IPS-18c (cell line): Measurements from ENCODE around the gene SLC39A9.
A peak's percentile ranks its signal among the peaks of the same experiment; 100 is the strongest.

ENCODE experiments used
- H3K4me3 ChIP-seq: 2 replicates; pipeline ENCODE4 v1.7.0; 2013; ENCODE audit warnings: low read depth, mild to moderate bottlenecking, low read length, moderate library complexity; ENCODE audit not compliant: insufficient read depth
- H3K9me3 ChIP-seq: one replicate; pipeline ENCODE4 v1.6.1; 2013; ENCODE audit warnings: mild to moderate bottlenecking, low read length, moderate library complexity; ENCODE audit not compliant: control insufficient read depth, insufficient read depth

The SLC39A9 gene, protein sequence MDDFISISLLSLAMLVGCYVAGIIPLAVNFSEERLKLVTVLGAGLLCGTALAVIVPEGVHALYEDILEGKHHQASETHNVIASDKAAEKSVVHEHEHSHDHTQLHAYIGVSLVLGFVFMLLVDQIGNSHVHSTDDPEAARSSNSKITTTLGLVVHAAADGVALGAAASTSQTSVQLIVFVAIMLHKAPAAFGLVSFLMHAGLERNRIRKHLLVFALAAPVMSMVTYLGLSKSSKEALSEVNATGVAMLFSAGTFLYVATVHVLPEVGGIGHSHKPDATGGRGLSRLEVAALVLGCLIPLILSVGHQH

DNA sequence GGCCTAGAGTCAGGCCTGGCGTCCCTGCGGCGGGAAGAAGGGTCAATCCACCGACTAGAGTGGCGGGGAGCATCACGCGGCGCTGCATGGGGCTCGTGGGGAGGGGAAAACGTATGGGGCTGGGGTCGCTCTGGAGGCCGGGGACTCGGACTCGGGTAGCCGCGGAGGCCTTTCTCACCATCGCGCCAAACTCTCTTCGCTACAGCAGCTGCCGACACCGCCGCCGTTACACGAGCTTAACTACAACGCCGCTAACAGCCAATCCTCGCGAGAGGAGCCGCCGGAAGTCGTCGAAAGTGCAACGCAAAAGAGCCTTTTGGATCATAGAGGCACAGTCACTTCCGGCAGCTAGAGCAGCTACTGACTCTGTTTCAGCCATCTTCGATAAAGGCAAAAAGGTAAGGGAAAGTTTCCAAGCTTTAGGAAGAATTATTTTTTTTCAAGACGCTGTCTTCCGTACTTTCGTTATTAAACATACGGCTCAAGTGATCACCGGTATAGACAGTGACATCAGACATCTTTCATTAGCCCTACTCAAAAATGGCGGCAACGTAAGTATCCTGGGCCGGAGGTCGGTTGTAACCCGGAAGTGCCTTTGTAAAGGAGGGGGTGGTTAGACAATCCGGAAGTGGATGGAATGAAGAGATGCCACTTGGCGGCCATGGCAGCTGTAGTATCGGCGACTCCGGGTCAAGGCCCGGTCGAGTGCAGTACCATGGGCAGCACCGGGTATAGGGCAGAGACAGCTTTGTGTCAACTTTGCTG, at the start of gene SLC39A9, which contains the start of gene ERH:
SLC39A9 (plus strand) TSS at position 640 of the 765 bp plus-strand sequence. CDS start 678 bp downstream, outside the sequence.
ERH (minus strand) TSS at position 247 of the 765 bp plus-strand sequence; CDS start at position 181, 66 bp downstream.
- no peaks in the 10 kb centered on the region for H3K9me3 ChIP-seq
- peak within 1 kb of the TSS; percentile 76 for H3K4me3 ChIP-seq

GRCh38 chr14:69349091-69349777, 49.3 kb upstream of the SLC39A9 start:
- Histone ChIP-seq H3K9me3 (no peaks in the 10 kb centered on the region), H3K4me3 (no peak overlapping the region)

GRCh38 chr14:69350892-69351291, 47.6 kb upstream of the SLC39A9 start:
- Histone ChIP-seq H3K4me3 (no peak overlapping the region), H3K9me3 (no peaks in the 10 kb centered on the region)

- no peaks in the 10 kb centered on the region for H3K9me3 ChIP-seq
- no peak overlapping the region for H3K4me3 ChIP-seq
Measured at GRCh38 chr14:69351385-69351784, 47.1 kb upstream of the SLC39A9 start.

- no peak overlapping the region for H3K4me3 ChIP-seq
- H3K9me3 ChIP-seq, result no peaks in the 10 kb centered on the region
Measured at GRCh38 chr14:69351911-69352310, 46.6 kb upstream of the SLC39A9 start.

DNA sequence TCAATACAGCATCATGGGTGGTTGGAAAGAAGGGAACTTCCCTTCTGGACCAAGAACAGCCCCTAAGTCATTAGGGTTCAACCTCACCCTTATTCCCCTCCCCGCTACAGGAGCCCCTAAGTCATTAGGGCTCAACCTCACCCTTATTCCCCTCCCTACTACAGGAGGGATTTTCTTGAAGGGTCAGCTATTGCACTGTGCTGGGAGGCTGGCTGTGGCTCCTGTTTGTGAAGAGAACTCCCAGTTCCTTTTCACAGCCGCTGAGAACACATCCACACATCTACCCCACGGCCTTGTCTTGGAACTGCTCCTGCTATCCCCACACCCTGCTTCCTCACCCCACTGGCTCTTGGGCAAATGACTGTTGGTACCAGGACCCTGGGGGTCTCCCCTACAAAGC, 45.3 kb upstream of the SLC39A9 start:
- no peaks in the 10 kb centered on the region for H3K9me3 ChIP-seq

DNA sequence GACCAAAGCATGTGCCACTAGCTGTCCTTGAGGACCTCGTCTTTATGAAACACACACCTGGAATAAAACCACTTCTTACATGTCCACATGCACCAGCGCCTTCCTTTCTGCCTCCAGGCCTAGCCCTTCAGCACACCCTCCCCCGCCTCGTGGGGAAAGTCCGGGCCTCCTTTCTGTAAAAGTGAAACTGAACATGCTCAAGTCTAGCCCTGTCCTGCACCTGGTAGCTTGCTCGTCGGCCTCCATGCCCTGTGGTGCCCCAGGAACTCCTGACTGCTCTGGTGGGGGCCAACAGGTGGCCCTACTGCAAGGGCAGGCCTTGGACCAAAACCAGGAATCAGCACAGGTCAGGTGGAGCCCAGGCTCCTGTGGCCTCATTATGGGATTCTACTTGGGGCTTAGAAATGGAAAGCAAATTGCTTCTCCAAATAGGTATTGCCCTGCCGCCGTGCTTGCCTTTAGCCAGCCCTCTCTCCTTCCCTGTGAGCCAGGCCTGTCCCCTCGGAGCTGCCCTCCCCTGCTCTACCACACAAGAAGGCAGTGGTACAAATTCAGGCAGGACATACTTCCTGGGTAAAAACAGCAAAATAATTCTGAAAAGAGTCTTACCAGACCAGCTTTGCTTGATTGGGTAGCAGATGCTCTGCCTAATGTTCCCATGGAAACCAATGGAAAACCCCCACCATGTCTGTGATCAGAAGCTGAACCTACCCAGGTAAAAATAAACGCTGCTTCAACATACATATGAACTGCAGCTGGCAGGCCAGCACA, 43.9 kb upstream of the SLC39A9 start:
- H3K4me3 ChIP-seq, result no peak overlapping the region

More for the DNA sequence above, 45.3 kb upstream of the SLC39A9 start:
- no peak overlapping the region for H3K4me3 ChIP-seq

GRCh38 chr14:69355154-69355597, 43.3 kb upstream of the SLC39A9 start:
- Histone ChIP-seq H3K9me3 (no peaks in the 10 kb centered on the region), H3K4me3 (no peak overlapping the region)

More for the DNA sequence above, 43.9 kb upstream of the SLC39A9 start:
- H3K9me3 ChIP-seq, result no peaks in the 10 kb centered on the region

DNA sequence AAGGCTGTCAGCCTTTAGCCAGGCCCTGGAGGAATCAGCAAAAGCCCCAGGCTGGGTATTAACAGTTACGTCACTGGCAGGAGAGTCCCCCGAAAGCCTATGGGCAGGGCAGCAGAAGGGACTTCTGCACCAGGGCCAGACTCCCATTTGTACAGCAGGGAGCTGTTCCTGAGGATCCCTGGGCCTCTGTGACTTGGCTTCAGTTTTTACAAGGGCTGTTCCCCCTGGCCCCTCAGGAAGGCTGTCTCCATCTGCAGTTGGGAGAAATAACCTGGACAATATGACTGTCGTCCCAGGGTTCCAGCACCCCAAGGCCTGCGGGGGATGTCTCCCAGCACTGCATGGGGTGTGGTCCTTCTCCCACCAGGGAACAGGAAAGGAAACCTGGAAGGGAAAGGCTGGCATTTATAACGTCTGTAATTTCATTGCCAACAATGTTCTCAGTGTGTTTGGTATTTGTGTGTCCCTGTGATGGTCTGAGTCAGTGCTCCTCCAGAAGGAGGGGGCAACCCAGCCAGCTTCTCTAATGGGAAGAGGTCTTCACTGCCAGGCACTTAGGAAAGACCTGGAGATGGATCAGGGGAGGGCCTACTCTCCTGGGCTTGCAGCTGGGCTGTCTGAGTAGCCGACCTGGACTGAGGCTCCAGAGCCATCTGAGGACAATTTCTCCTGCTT, 42.7 kb upstream of the SLC39A9 start:
- no peak overlapping the region for H3K4me3 ChIP-seq
- no peaks in the 10 kb centered on the region for H3K9me3 ChIP-seq

DNA sequence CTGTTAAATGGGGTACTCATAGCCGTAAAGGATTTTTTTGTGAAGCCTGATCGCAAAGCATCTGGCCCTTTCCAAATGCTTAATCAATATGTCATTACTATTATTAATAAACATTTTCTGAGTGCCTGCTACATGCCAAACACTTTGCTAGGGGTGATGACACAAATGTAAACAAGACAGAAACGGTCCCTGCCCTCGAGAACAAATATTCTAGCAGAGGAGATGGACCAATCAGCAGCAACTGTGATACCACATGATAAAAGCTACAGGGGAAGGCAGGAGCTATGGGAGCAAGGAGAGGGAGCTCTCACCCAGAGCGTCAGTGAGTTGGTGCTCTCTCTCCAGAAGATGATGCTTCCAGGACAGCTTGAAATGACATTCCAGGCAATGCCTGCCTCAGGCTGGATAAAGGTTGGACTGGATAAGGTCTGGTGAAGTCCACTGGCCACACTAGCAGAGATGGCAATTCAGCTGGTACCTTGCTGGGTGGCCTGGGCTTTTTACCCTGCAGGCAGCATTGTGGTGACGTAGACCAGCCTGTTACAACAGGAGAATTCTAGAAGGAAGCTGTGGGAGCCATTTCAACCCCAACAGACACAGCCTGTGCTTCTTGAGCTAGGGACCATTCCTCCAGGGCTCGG, 41.5 kb upstream of the SLC39A9 start:
- H3K9me3 ChIP-seq, result no peaks in the 10 kb centered on the region
- no peak overlapping the region for H3K4me3 ChIP-seq

DNA sequence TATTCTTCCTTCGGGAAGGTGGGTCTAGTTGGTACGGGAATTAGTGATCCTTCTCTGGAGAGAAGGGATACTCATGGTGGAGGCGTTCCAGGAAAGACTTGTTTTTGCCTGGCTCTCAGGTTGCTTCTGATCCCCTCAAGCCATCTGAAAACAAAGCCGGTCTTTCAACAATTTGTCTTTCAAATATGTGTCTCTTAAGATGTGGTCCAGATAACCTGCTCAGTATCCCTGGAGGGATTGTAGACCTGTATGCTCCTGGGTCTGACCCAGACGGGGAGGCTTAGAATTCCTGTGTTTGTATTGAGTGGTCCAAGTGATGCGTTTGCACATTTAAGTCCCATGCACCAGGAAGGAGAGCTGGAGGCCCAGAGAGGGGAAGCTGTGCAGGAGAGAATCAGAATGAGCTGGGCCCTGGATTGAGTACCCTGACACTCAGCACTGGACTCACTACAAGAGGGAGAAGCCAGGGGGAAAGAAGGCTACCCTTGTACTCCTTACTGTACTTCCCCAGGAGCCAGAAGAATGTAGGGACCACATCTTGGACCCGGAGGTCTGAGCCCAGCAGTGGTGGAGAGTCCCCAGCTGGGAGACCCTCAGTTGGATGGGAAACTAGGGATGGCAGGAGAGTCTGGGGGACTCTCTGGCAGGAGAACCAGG, 40.8 kb upstream of the SLC39A9 start:
- H3K9me3 ChIP-seq, result no peaks in the 10 kb centered on the region
- H3K4me3 ChIP-seq, result no peak overlapping the region

DNA sequence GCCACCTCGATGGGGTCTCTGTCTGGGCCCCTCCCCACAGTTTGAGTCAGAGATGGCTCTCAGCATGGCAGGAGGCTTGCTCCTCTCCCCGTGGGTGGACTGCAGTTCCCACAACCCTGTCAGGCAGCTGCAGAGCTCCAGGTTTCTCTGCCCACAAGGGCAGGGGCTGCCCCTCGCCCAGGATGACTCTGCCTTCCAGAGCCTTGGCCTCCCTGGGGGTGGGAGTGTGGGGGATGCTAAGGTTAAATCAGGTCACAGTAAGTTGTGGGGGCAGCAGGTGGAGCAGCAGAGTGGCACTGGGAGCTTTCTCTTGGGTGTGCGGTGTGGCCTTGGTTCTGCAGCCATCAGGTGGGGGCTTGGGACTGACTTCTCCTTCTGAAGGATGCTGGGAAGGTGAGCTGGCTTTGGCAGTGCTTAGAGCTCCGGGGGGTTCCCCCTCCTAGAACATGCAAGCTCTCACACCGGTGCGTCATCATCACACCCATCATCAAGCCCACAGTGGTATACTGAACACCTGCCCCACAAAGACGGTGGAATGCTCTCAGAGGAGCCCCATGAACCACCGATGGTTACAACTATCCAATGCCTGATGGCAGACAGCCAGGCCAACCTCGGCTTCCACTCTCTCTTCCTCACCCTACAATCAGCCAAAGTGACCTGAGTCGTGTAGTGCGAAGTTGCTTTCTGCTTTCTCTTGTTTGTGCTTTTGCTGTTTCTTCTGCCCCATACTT, 40.1 kb upstream of the SLC39A9 start:
- Histone ChIP-seq H3K4me3 (no peak overlapping the region), H3K9me3 (no peaks in the 10 kb centered on the region)

DNA sequence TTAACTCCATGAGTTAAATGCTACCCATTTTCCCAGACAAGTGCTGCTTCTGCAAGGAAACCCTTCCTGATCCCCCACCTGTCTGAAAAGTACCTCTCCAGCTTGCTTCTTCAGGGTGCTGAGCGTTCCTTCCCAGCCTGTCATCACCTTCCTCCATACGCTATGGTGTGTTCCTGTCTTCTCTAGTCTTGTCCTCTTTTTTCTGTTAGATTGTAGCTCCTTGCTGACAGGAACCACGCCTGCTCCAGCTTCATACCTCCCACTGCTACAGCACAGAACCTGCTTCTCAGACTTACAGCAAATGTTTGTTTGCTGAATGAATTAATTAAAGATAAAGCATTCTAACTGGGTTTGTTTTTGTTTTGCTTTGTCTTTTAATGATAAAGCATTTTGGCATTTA, 39.5 kb upstream of the SLC39A9 start:
- Histone ChIP-seq H3K4me3 (no peak overlapping the region), H3K9me3 (no peaks in the 10 kb centered on the region)

DNA sequence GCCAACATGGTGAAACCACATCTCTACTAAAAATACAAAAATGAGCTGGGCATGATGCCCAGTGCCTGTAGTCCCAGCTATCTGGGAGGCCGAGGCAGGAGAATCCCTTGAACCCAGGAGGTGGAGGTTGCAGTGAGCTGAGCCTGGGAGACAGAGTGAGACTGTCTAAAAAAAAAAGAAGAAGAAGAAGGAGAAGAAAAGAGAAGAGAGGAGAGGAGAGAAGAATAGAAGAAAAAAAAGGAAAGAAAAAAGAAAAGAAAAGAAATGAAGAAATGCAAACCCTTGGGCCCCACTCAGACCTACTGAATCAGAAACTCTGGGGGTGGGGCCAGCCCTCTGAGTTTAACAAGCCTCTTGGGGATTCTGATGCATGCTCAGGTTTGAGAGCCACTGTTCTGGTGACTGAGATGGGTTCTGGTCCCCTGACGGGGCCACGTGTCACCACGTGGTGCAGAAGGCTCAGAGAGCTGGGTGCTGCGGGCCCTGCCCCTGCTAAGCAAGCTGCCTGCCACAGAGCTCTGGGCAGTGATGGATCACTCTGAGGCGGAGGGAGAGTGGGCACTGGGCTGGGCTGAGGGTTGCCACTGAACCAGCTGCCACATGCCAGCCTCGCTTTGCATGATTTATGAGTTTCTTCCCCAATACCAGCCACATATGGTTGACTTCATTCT, 37.9 kb upstream of the SLC39A9 start:
- Histone ChIP-seq H3K9me3 (no peaks in the 10 kb centered on the region), H3K4me3 (no peak overlapping the region)

- Histone ChIP-seq H3K9me3 (no peaks in the 10 kb centered on the region), H3K4me3 (no peak overlapping the region)
Measured at GRCh38 chr14:69363055-69363454, 35.4 kb upstream of the SLC39A9 start.
